Esophagus squamous epithelium (tissue), 4 donors: ENCODE data around the gene AGFG2.
A peak's percentile ranks its signal among the peaks of the same experiment; 100 is the strongest.

Source experiments
- POLR2A ChIP-seq, 4 donors: fragments of 450-650 bp; IDR thresholded peaks; one replicate each; pipeline ENCODE4 v1.6.1; 2017; ENCODE audit warnings: antibody characterized with exemption in 4 of 4, mild to moderate bottlenecking in 4 of 4, moderate library complexity in 3 of 4
- TF ChIP-seq, protein P1 (sequence below), 6 experiments: fragments of 450-650 bp in 4 of 6; fragments of 200-600 bp in 2 of 6; sonication (generic) in 2 of 6; IDR thresholded peaks; one replicate each; pipeline ENCODE4 v1.5.1; 2016 to 2019; ENCODE audit warnings: antibody characterized with exemption in 6 of 6, mild to moderate bottlenecking in 4 of 6, moderate library complexity in 4 of 6

DNA sequence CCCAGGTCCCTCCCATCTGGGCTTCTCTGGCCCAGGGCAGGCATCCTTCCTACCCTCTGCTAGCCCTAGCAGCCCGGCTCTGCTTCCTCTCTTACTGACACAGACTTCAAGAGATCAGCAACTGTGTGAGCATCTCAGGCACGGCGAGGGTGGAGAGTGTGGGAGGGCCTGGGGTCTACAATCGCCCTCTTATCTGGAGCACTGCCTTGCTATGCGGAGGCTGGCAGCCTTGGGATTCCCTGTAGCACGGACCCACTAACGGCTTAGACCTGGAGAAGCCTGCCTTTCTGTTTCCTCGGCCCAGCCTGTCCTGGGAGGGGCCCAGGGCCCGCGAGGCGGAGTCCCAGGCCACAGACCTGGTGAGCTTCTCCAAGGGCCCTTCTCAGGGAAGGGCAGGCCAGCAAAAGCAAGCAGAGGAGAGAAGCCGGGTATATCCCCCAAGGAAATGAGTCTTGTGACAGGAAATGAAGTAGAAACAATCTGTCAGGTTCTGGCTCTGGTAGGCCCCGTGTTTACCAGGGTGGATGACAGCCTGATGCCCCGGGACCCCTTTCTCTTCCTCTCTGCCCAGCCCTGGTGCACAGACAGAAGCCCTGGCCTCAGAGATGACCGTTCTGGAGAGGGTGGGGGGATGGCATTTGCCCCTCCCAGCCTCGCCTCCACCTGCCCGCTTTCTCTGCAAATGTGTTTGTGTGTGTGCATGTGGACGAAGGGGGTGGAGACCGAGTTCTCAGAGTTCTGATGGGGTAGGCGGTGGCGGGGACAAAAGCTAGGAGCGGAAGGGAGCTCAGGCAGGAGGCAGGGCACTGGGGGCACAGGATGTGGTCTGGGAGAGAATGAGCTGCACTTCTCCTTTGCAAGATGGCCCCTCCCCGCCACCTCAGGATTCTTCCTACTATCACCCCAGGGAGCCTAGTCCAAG, 44.4 kb downstream of the AGFG2 start:
- TF ChIP-seq, protein P1, sequence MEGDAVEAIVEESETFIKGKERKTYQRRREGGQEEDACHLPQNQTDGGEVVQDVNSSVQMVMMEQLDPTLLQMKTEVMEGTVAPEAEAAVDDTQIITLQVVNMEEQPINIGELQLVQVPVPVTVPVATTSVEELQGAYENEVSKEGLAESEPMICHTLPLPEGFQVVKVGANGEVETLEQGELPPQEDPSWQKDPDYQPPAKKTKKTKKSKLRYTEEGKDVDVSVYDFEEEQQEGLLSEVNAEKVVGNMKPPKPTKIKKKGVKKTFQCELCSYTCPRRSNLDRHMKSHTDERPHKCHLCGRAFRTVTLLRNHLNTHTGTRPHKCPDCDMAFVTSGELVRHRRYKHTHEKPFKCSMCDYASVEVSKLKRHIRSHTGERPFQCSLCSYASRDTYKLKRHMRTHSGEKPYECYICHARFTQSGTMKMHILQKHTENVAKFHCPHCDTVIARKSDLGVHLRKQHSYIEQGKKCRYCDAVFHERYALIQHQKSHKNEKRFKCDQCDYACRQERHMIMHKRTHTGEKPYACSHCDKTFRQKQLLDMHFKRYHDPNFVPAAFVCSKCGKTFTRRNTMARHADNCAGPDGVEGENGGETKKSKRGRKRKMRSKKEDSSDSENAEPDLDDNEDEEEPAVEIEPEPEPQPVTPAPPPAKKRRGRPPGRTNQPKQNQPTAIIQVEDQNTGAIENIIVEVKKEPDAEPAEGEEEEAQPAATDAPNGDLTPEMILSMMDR (IDR thresholded peaks at IDR 0.05) = no peak
- peak in 1 of 4 donors; percentile 9 for TF ChIP-seq POLR2A (IDR thresholded peaks at IDR 0.05)
